GM18858 (cell line): Measurements from ENCODE around the gene WWOX.

ENCODE experiments used
- ATAC-seq: cut with Tn5 transposase; IDR thresholded peaks from one replicate; pipeline ENCODE4 v1.9.1; 2021; ENCODE audit not compliant: unreplicated experiment

The WWOX gene

GRCh38 chr16:79136955-79137354 is 1037.5 kb downstream of the WWOX start:
- no peak for ATAC-seq

- ATAC-seq: no peak
These were observed 1038.0 kb downstream of the WWOX start for GRCh38 chr16:79137426-79137939.

- ATAC-seq: no peak
These were observed 1040.3 kb downstream of the WWOX start for GRCh38 chr16:79139799-79140198.

- ATAC-seq: no peak
These were observed 1043.6 kb downstream of the WWOX start for GRCh38 chr16:79143026-79143425.

- no peak for ATAC-seq
These were observed 1050.7 kb downstream of the WWOX start for GRCh38 chr16:79150151-79150550.

- no peak for ATAC-seq
These were observed 1051.3 kb downstream of the WWOX start for GRCh38 chr16:79150632-79151310.

GRCh38 chr16:79154086-79154485 is 1054.6 kb downstream of the WWOX start:
- ATAC-seq: no peak

GRCh38 chr16:79155471-79155870 is 1056.0 kb downstream of the WWOX start:
- no peak for ATAC-seq

GRCh38 chr16:79155904-79156303 is 1056.5 kb downstream of the WWOX start:
- ATAC-seq: no peak

GRCh38 chr16:79156761-79157160 is 1057.3 kb downstream of the WWOX start:
- no peak for ATAC-seq

GRCh38 chr16:79158337-79158736 is 1058.9 kb downstream of the WWOX start:
- ATAC-seq: no peak

- no peak for ATAC-seq
These were observed 1060.0 kb downstream of the WWOX start for GRCh38 chr16:79159261-79160049.

GRCh38 chr16:79162977-79163376 is 1063.5 kb downstream of the WWOX start:
- no peak for ATAC-seq

- ATAC-seq: no peak
These were observed 1064.4 kb downstream of the WWOX start for GRCh38 chr16:79163691-79164387.

- ATAC-seq: no peak
These were observed 1065.0 kb downstream of the WWOX start for GRCh38 chr16:79164388-79164995.

GRCh38 chr16:79165079-79165478 is 1065.6 kb downstream of the WWOX start:
- ATAC-seq: no peak

- no peak for ATAC-seq
These were observed 1066.1 kb downstream of the WWOX start for GRCh38 chr16:79165506-79165905.

- ATAC-seq: no peak
These were observed 1068.4 kb downstream of the WWOX start for GRCh38 chr16:79167893-79168292.

- no peak for ATAC-seq
These were observed 1068.9 kb downstream of the WWOX start for GRCh38 chr16:79168321-79168720.

- ATAC-seq: no peak
These were observed 1069.8 kb downstream of the WWOX start for GRCh38 chr16:79169239-79169638.

- no peak for ATAC-seq
These were observed 1071.2 kb downstream of the WWOX start for GRCh38 chr16:79170555-79171246.
